CD14-positive monocyte (primary cell): ENCODE results near the gene FUT8. TPM values are rescaled to one million over a fixed set of nuclear protein-coding genes. Genes with fewer than 3 reads are reported as not detected.

Source experiments
- DNase-seq, 3 donors: peaks; one replicate each; pipeline ENCODE4 v3.0.0-alpha.2; 2011 to 2022
- H2AFZ ChIP-seq: 2 replicates; pipeline ENCODE4 v1.6.0; 2012; ENCODE audit warnings: mild to moderate bottlenecking, low read depth, low read length, inconsistent platforms; ENCODE audit not compliant: insufficient read depth, poor library complexity, severe bottlenecking
- H3K27ac ChIP-seq, 2 donors: 1 replicate in 1 of 2; 2 replicates in 1 of 2; pipeline ENCODE4 v1.5.1; 2012 to 2013; ENCODE audit warnings: low read length in 2 of 2, control low read depth in 1 of 2, inconsistent platforms in 1 of 2, low read depth in 1 of 2, mild to moderate bottlenecking in 1 of 2
- H3K27me3 ChIP-seq, 2 donors: one replicate each; pipeline versions ENCODE4 v1.6.0 to v1.6.1; 2011 to 2013; ENCODE audit warnings: low read length in 2 of 2; ENCODE audit not compliant: control insufficient read depth in 2 of 2, insufficient read depth in 2 of 2
- H3K36me3 ChIP-seq, 2 donors: replicated peaks in 1 of 2; 1 replicate in 1 of 2; 2 replicates in 1 of 2; pipeline versions ENCODE4 v1.5.1 to v1.6.1; 2012 to 2013; ENCODE audit warnings: low read length in 2 of 2, control low read depth in 1 of 2, inconsistent platforms in 1 of 2, mild to moderate bottlenecking in 1 of 2; ENCODE audit not compliant: insufficient read depth in 2 of 2, control insufficient read depth in 1 of 2
- H3K4me1 ChIP-seq, 2 donors: 1 replicate in 1 of 2; 2 replicates in 1 of 2; pipeline versions ENCODE4 v1.5.1 to v1.6.1; 2012 to 2013; ENCODE audit warnings: low read length in 2 of 2, control low read depth in 1 of 2, inconsistent platforms in 1 of 2, mild to moderate bottlenecking in 1 of 2, moderate library complexity in 1 of 2; ENCODE audit not compliant: insufficient read depth in 2 of 2, control insufficient read depth in 1 of 2
- H3K4me2 ChIP-seq: replicated peaks from 2 replicates; pipeline ENCODE3; 2012; ENCODE audit warnings: low read length, moderate library complexity, mild to moderate bottlenecking; ENCODE audit not compliant: poor library complexity, severe bottlenecking; ENCODE audit errors: extremely low read depth
- H3K4me3 ChIP-seq, 3 experiments: fragments of 200-600 bp in 1 of 3; sonication (generic) in 1 of 3; replicated peaks in 1 of 3; 1 replicate in 2 of 3; 2 replicates in 1 of 3; pipeline ENCODE4 v1.5.1; 2011 to 2013; ENCODE audit warnings: low read length in 3 of 3, mild to moderate bottlenecking in 3 of 3, control low read depth in 2 of 3, low read depth in 2 of 3, inconsistent platforms in 1 of 3, moderate library complexity in 1 of 3
- H3K79me2 ChIP-seq: 2 replicates; pipeline ENCODE4 v1.6.0; 2012; ENCODE audit warnings: mild to moderate bottlenecking, control low read depth, inconsistent platforms, low read length, moderate library complexity; ENCODE audit not compliant: insufficient read depth
- H3K9ac ChIP-seq: 2 replicates; pipeline ENCODE4 v1.6.0; 2017; ENCODE audit warnings: low read length, mild to moderate bottlenecking; ENCODE audit not compliant: insufficient read depth, poor library complexity, severe bottlenecking
- H3K9me3 ChIP-seq, 2 donors: replicated peaks in 1 of 2; 1 replicate in 1 of 2; 2 replicates in 1 of 2; pipeline versions ENCODE4 v1.5.1 to v1.6.1; 2012 to 2013; ENCODE audit warnings: low read length in 2 of 2, control low read depth in 1 of 2; ENCODE audit not compliant: control insufficient read depth in 1 of 2, insufficient read depth in 1 of 2
- H4K20me1 ChIP-seq: 2 replicates; pipeline ENCODE4 v1.6.0; 2012; ENCODE audit warnings: mild to moderate bottlenecking, low read length, control low read depth, moderate library complexity; ENCODE audit not compliant: insufficient read depth
- H3K27ac Mint-ChIP-seq, 7 donors: one replicate each; pipeline ENCODE4 v1.8.0; 2020; ENCODE audit warnings: mild to moderate bottlenecking in 7 of 7, mixed read lengths in 7 of 7, moderate library complexity in 6 of 7, inconsistent platforms in 2 of 7
- H3K27me3 Mint-ChIP-seq, 3 donors: one replicate each; pipeline ENCODE4 v1.8.0; 2021 to 2022; ENCODE audit warnings: low read depth in 3 of 3, mild to moderate bottlenecking in 3 of 3, mixed read lengths in 3 of 3, moderate library complexity in 3 of 3, inconsistent platforms in 1 of 3
- H3K36me3 Mint-ChIP-seq, 2 donors: one replicate each; pipeline ENCODE4 v1.8.0; 2020; ENCODE audit warnings: mixed read lengths in 2 of 2, inconsistent platforms in 1 of 2, mild to moderate bottlenecking in 1 of 2
- H3K4me1 Mint-ChIP-seq: one replicate; pipeline ENCODE4 v1.8.0; 2020; ENCODE audit warnings: mild to moderate bottlenecking, mixed read lengths
- H3K4me3 Mint-ChIP-seq, 2 donors: one replicate each; pipeline ENCODE4 v1.8.0; 2020; ENCODE audit warnings: mild to moderate bottlenecking in 2 of 2, mixed read lengths in 2 of 2, moderate library complexity in 1 of 2
- H3K9me3 Mint-ChIP-seq, 7 donors: one replicate each; pipeline ENCODE4 v1.8.0; 2020 to 2022; ENCODE audit warnings: mixed read lengths in 7 of 7, mild to moderate bottlenecking in 6 of 7, moderate library complexity in 6 of 7, inconsistent platforms in 2 of 7
- CTCF ChIP-seq: fragments of 200-600 bp; IDR thresholded peaks from one replicate; pipeline ENCODE4 v1.8.0; 2022; ENCODE audit warnings: antibody characterized with exemption, mild to moderate bottlenecking
- WGBS: methylation state at CpG from one replicate; pipeline ENCODE4 v1.1.5; 2013; ENCODE audit warnings: missing lambda C conversion rate; ENCODE audit not compliant: insufficient coverage; 5-methylcytosine and 5-hydroxymethylcytosine counted together
- intact Hi-C, 2 donors: fragments of 100-400 bp; cut with micrococcal nuclease; formaldehyde crosslinking; loops; one replicate each; pipeline versions ENCODE4 v1.15.0 to v1.15.1; 2023
- polyA plus RNA-seq, 3 donors: library from polyadenylated mRNA; depleted of rRNA in 1 of 3; unstranded in 2 of 3; stranded (reverse) in 1 of 3; fragments of 300-500 nt in 2 of 3; fragments of >200 nt in 1 of 3; fragmentation: Illumina TruSeq in 2 of 3; gene quantifications; 1 replicate in 2 of 3; 2 replicates in 1 of 3; pipeline ENCODE4 v1.2.3, GENCODE V29; 2012 to 2021

FUT8 gene
- polyA plus RNA-seq, 3 donors, result 1.6 to 5.1 (median 5.0) TPM

- Histone ChIP-seq H3K4me3 (no peak overlapping the region), H4K20me1 (no peaks in the 10 kb centered on the region), H3K27ac (no peak overlapping the region), H3K9me3 (peaks cover 0 to 6% of the 10 kb centered on the region in 2 donors), H3K27me3 (no peaks in the 10 kb centered on the region), H2AFZ (no peak overlapping the region), H3K9ac (no peak overlapping the region), H3K4me2 (no peak overlapping the region), H3K36me3 (no peaks in the 10 kb centered on the region), H3K4me1 (no peaks in the 10 kb centered on the region), H3K79me2 (no peaks in the 10 kb centered on the region)
- Mint-ChIP-seq H3K4me1 (no peaks in the 10 kb centered on the region), H3K4me3 (no peak overlapping the region), H3K36me3 (peaks cover 11% of the 10 kb centered on the region in 2 donors), H3K27ac (peak overlapping the region in 1 of 7 donors; percentile 46), H3K27me3 (no peaks in the 10 kb centered on the region), H3K9me3 (peaks cover 3 to 15% (median 7%) of the 10 kb centered on the region in 7 donors)
- no peak for TF ChIP-seq CTCF
- no peak for DNase-seq
- no CpG with 5 or more reads among the region's 5 CpGs for WGBS
- intact Hi-C loops, result no loop called here
Observed at GRCh38 chr14:65729566-65729965, 317.0 kb downstream of the FUT8 start.

- Histone ChIP-seq H3K4me3 (no peak overlapping the region), H3K27me3 (no peaks in the 10 kb centered on the region), H3K79me2 (no peaks in the 10 kb centered on the region), H2AFZ (no peak overlapping the region), H3K9ac (no peak overlapping the region), H3K9me3 (peaks cover 0 to 5% of the 10 kb centered on the region in 2 donors), H3K4me1 (no peaks in the 10 kb centered on the region), H3K27ac (no peak overlapping the region), H3K4me2 (no peak overlapping the region), H4K20me1 (no peaks in the 10 kb centered on the region), H3K36me3 (no peaks in the 10 kb centered on the region)
- peaks cover 8 to 9% of the 10 kb centered on the region in 2 donors for H3K36me3 Mint-ChIP-seq
- H3K4me1 Mint-ChIP-seq, result no peaks in the 10 kb centered on the region
- H3K9me3 Mint-ChIP-seq, result peaks cover 2 to 10% (median 4%) of the 10 kb centered on the region in 7 donors
- no peak overlapping the region for H3K4me3 Mint-ChIP-seq
- H3K27me3 Mint-ChIP-seq, result no peaks in the 10 kb centered on the region
- DNase-seq, result no peak
- TF ChIP-seq CTCF, result no peak
- no CpG with 5 or more reads among the region's 2 CpGs for WGBS
- no peak overlapping the region for H3K27ac Mint-ChIP-seq
- intact Hi-C loops, result no loop called here
Observed at GRCh38 chr14:65731933-65732506, 319.5 kb downstream of the FUT8 start.
